ENCODE measurements around the gene JADE1. TPM values are rescaled to one million over a fixed set of nuclear protein-coding genes. Genes with fewer than 3 reads are reported as not detected.

JADE1 gene
- total RNA-seq, 1 experiment from 2014 or later: 39.3 TPM

DNA sequence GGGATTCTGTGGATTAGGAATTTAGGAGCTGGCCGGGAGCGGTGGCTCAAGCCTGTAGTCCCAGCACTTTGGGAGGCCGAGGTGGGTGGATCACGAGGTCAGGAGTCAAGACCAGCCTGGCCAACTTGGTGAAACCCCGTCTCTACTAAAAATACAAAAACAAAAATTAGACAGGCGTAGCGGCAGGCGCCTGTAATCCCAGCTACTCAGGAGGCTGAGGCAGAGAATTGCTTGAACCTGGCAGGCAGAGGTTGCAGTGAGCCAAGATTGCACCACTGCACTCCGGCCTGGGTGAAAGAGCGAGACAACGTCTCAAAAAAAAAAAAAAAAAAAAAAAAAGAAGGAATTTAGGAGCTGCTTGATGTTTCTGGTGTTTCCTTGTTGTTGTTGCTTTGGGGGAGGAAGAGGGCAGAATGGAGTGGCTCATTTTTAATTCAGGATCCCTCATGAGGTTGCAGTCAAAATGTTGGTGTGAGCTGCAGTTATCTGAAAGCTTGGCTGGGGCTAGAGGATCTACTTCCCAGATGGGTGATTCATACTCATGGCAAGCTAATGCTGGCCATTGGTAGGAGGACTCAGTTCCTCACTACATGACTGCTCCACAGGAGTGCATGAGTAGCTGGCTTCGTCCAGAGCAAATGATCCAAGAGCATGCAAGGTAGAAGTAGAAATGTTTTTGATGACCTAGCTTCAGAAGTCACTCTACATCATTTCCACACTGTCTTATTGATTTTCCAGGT, 26.5 kb upstream of the JADE1 start:
- ChIA-PET CTCF (interaction anchor here (0.6 kb wide), 1 partner anchor 164 kb away, joined by 7 read pairs; no protein-coding TSS in a partner anchor), POLR2A (ENCODE audit: low non-redundant PET) (no interaction called here)
- no peaks in the 10 kb centered on the region for H3K4me1 ChIP-seq (ENCODE audit: insufficient read depth, low read length, poor library complexity, severe bottlenecking)
- no TSS peak for BruUV-seq (replicated peaks)
- TF ChIP-seq, protein P1, sequence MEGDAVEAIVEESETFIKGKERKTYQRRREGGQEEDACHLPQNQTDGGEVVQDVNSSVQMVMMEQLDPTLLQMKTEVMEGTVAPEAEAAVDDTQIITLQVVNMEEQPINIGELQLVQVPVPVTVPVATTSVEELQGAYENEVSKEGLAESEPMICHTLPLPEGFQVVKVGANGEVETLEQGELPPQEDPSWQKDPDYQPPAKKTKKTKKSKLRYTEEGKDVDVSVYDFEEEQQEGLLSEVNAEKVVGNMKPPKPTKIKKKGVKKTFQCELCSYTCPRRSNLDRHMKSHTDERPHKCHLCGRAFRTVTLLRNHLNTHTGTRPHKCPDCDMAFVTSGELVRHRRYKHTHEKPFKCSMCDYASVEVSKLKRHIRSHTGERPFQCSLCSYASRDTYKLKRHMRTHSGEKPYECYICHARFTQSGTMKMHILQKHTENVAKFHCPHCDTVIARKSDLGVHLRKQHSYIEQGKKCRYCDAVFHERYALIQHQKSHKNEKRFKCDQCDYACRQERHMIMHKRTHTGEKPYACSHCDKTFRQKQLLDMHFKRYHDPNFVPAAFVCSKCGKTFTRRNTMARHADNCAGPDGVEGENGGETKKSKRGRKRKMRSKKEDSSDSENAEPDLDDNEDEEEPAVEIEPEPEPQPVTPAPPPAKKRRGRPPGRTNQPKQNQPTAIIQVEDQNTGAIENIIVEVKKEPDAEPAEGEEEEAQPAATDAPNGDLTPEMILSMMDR (conservative IDR thresholded peaks at IDR 0.05; ENCODE audit: low read depth, low read length): no peak
- no peak for TF ChIP-seq EZH2 (IDR thresholded peaks at IDR 0.05; ENCODE audit: borderline replicate concordance, low read depth, low read length, poor library complexity, severe bottlenecking)
- intact Hi-C loops (cut with micrococcal nuclease; ENCODE audit: unreplicated experiment): no loop called here
- no peaks in the 10 kb centered on the region for H3K36me3 ChIP-seq (ENCODE audit: insufficient read depth, low read length, poor library complexity, severe bottlenecking)
- no peaks in the 10 kb centered on the region for H3K9me3 ChIP-seq (ENCODE audit: low read depth, low read length, poor library complexity, severe bottlenecking)
- H3K4me3 ChIP-seq (ENCODE audit: low read depth, low read length, poor library complexity, severe bottlenecking): no peak overlapping the region
- H3K27me3 ChIP-seq (replicated peaks; ENCODE audit: insufficient read depth, low read depth, low read length, poor library complexity): no peaks in the 10 kb centered on the region
- H3K27ac ChIP-seq (ENCODE audit: low read depth, low read length, poor library complexity, severe bottlenecking): no peak overlapping the region
- no peak for DNase-seq (ENCODE audit: low spot score)

DNA sequence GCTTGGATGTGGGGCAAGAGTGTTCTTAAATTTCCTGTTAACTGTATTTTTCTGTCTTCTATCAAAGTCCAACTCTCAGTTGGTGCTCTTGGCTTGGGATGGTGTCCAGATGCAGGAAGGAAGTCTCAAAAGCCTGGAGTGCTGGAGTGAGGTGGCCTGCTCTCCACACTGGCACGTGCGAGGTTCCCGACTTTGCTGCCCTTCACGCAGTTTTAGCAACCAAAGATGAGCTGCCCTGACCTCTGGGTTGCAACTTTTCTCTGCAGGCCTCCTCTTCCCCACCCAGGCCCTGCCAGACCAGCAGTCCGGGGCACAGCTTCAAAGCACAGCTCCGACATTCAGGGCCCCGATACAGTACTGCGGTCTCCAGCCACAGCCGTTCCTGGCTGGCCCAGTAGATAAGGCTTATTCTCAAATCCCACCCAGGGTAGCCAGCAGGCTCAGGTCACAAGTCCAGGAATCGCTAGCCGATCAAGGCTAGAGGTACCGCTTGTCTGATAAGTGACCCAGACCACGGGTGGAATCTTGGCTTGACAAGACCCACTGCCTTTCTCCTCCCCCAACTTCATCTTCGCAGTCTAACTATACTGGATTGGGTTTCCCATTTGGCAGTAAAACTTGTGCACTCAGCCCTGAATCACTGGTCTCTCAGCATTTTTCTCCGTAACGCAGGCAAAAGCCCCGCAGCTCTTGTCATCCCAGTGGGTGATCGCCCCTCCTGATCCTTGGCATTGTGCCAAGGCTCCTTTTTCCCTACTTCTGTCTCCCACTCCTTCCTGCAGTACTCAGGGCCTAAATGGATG, 21.8 kb upstream of the JADE1 start:
- no peaks in the 10 kb centered on the region for H3K4me1 ChIP-seq (ENCODE audit: insufficient read depth, low read length, poor library complexity, severe bottlenecking)
- no peaks in the 10 kb centered on the region for H3K36me3 ChIP-seq (ENCODE audit: insufficient read depth, low read length, poor library complexity, severe bottlenecking)
- DNase-seq (ENCODE audit: low spot score): peak; percentile 15
- no peaks in the 10 kb centered on the region for H3K9me3 ChIP-seq (ENCODE audit: low read depth, low read length, poor library complexity, severe bottlenecking)
- TF ChIP-seq, protein P1 (conservative IDR thresholded peaks at IDR 0.05; ENCODE audit: low read depth, low read length): no peak
- no peak for TF ChIP-seq EZH2 (IDR thresholded peaks at IDR 0.05; ENCODE audit: borderline replicate concordance, low read depth, low read length, poor library complexity, severe bottlenecking)
- ChIA-PET POLR2A (ENCODE audit: low non-redundant PET) (no interaction called here), CTCF (no interaction called here)
- no peak overlapping the region for H3K4me3 ChIP-seq (ENCODE audit: low read depth, low read length, poor library complexity, severe bottlenecking)
- H3K27ac ChIP-seq (ENCODE audit: low read depth, low read length, poor library complexity, severe bottlenecking): no peak overlapping the region
- no peaks in the 10 kb centered on the region for H3K27me3 ChIP-seq (replicated peaks; ENCODE audit: insufficient read depth, low read depth, low read length, poor library complexity)
- intact Hi-C loops (cut with micrococcal nuclease; ENCODE audit: unreplicated experiment): no loop called here
- BruUV-seq (replicated peaks): no TSS peak

DNA sequence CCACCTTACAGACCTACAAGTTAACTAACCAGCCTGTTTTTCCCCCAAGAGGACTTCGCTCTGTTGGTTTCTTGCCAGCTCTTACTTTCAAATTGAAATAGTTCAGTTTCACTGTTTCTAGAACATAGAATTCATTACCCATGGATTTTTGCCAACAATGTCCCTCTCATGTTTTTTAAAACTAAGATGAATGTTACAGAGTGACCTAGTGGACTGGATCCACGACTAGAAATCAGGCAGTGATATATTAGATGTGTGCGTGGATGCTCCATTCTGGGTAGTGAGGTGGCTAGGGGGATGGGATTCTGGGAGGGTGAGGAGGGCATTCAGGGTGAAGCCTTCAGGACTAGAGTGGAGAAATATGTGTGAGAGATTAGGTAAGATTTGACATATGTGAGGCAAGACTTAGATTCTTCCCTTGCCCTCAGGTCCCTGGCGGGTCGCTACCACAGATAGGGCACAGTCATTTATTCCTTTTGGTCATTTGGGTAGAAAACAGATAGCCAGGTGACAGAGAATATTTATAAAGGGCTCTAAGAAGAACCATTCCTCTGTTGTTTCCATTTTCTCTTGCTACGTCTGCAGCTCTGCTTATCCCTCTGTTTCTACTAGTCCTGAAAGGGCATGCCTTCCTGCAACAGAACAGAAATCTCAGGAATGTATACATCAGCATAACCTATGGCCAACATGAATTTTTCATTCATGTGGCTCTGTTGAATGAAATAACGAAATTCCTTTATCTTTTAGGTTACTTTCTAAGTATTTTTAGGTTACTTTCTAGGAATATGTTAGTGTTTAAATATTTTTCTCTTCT, 15.4 kb upstream of the JADE1 start:
- POLR2A ChIA-PET (ENCODE audit: low non-redundant PET): no interaction called here
- CTCF ChIA-PET: no interaction called here
- no peaks in the 10 kb centered on the region for H3K36me3 ChIP-seq (ENCODE audit: insufficient read depth, low read length, poor library complexity, severe bottlenecking)

More for the DNA sequence above, 15.4 kb upstream of the JADE1 start:
- H3K27ac ChIP-seq (ENCODE audit: low read depth, low read length, poor library complexity, severe bottlenecking): no peak overlapping the region
- TF ChIP-seq EZH2 (IDR thresholded peaks at IDR 0.05; ENCODE audit: borderline replicate concordance, low read depth, low read length, poor library complexity, severe bottlenecking): no peak
- TF ChIP-seq, protein P1 (conservative IDR thresholded peaks at IDR 0.05; ENCODE audit: low read depth, low read length): no peak
- no peak for DNase-seq (ENCODE audit: low spot score)
- no TSS peak for BruUV-seq (replicated peaks)
- no peaks in the 10 kb centered on the region for H3K9me3 ChIP-seq (ENCODE audit: low read depth, low read length, poor library complexity, severe bottlenecking)
- no peaks in the 10 kb centered on the region for H3K4me1 ChIP-seq (ENCODE audit: insufficient read depth, low read length, poor library complexity, severe bottlenecking)
- intact Hi-C loops (cut with micrococcal nuclease; ENCODE audit: unreplicated experiment): no loop called here
- H3K27me3 ChIP-seq (replicated peaks; ENCODE audit: insufficient read depth, low read depth, low read length, poor library complexity): no peaks in the 10 kb centered on the region
- no peak overlapping the region for H3K4me3 ChIP-seq (ENCODE audit: low read depth, low read length, poor library complexity, severe bottlenecking)

All from A673 (cell line).